Liver (tissue), 9 donors: Measurements from ENCODE around the gene DAPK2. TPM values are rescaled to one million over a fixed set of nuclear protein-coding genes. Genes with fewer than 3 reads are reported as not detected.

ENCODE experiments used
- DNase-seq: peaks from one replicate; pipeline ENCODE4 v3.0.0-alpha.2; 2017; ENCODE audit warnings: low spot score
- H3K27ac ChIP-seq, 2 donors: one replicate each; pipeline ENCODE4 v1.7.0; 2013; ENCODE audit warnings: inconsistent platforms in 2 of 2, low read length in 2 of 2, control low read depth in 1 of 2, low read depth in 1 of 2, mild to moderate bottlenecking in 1 of 2
- H3K27me3 ChIP-seq, 4 donors: one replicate each; pipeline versions ENCODE4 v1.6.1 to v1.7.0; 2013; ENCODE audit warnings: low read length in 3 of 4, inconsistent platforms in 1 of 4, mild to moderate bottlenecking in 1 of 4, moderate library complexity in 1 of 4; ENCODE audit not compliant: control insufficient read depth in 4 of 4, insufficient read depth in 4 of 4
- H3K36me3 ChIP-seq, 4 donors: one replicate each; pipeline versions ENCODE4 v1.6.1 to v1.7.0; 2013; ENCODE audit warnings: low read length in 3 of 4, mild to moderate bottlenecking in 3 of 4, low read depth in 1 of 4, moderate library complexity in 1 of 4; ENCODE audit not compliant: control insufficient read depth in 4 of 4, insufficient read depth in 3 of 4
- H3K4me1 ChIP-seq, 4 donors: one replicate each; pipeline versions ENCODE4 v1.6.1 to v1.7.0; 2013; ENCODE audit warnings: low read length in 3 of 4, mild to moderate bottlenecking in 3 of 4, moderate library complexity in 1 of 4; ENCODE audit not compliant: control insufficient read depth in 4 of 4, insufficient read depth in 4 of 4
- H3K4me3 ChIP-seq, 3 donors: one replicate each; pipeline versions ENCODE4 v1.6.1 to v1.7.0; 2013; ENCODE audit warnings: low read length in 3 of 3, control low read depth in 1 of 3, low read depth in 1 of 3, mild to moderate bottlenecking in 1 of 3
- H3K9ac ChIP-seq, 2 donors: one replicate each; pipeline ENCODE4 v1.7.0; 2013; ENCODE audit warnings: low read length in 2 of 2, mild to moderate bottlenecking in 2 of 2, moderate library complexity in 2 of 2, control low read depth in 1 of 2, low read depth in 1 of 2
- H3K9me3 ChIP-seq, 4 donors: one replicate each; pipeline versions ENCODE4 v1.6.1 to v1.7.0; 2013; ENCODE audit warnings: low read length in 3 of 4; ENCODE audit not compliant: control insufficient read depth in 4 of 4
- ATF3 ChIP-seq: IDR thresholded peaks from 2 replicates; pipeline ENCODE4 v1.6.1; 2016; ENCODE audit warnings: antibody characterized with exemption
- CTCF ChIP-seq: fragments of 150-350 bp; IDR thresholded peaks from 2 replicates; pipeline ENCODE4 v1.5.1; 2017; ENCODE audit warnings: improper control_type of control experiment, low read depth, low read length; ENCODE audit not compliant: missing input control
- EGR1 ChIP-seq, 2 donors: IDR thresholded peaks; 2 replicates each; pipeline ENCODE4 v1.6.1; 2016 to 2018; ENCODE audit warnings: antibody characterized with exemption in 2 of 2, low read depth in 2 of 2
- FOXA1 ChIP-seq: IDR thresholded peaks from 2 replicates; pipeline ENCODE4 v1.6.1; 2016; ENCODE audit warnings: antibody characterized with exemption
- FOXA2 ChIP-seq: IDR thresholded peaks from 2 replicates; pipeline ENCODE4 v1.6.1; 2016; ENCODE audit warnings: antibody characterized with exemption
- HNF4G ChIP-seq: IDR thresholded peaks from 2 replicates; pipeline ENCODE4 v1.6.1; 2016; ENCODE audit warnings: antibody characterized with exemption
- JUND ChIP-seq, 2 donors: IDR thresholded peaks; 2 replicates each; pipeline ENCODE4 v1.6.1; 2016; ENCODE audit warnings: antibody characterized with exemption in 2 of 2
- NR2F2 ChIP-seq: IDR thresholded peaks from 2 replicates; pipeline ENCODE4 v1.6.1; 2016; ENCODE audit warnings: antibody characterized with exemption
- RAD21 ChIP-seq, 2 donors: IDR thresholded peaks; 2 replicates each; pipeline ENCODE4 v1.6.1; 2016; ENCODE audit warnings: antibody characterized with exemption in 2 of 2, mild to moderate bottlenecking in 2 of 2
- REST ChIP-seq: IDR thresholded peaks from 2 replicates; pipeline ENCODE4 v1.6.1; 2016; ENCODE audit warnings: antibody characterized with exemption, mild to moderate bottlenecking
- RXRA ChIP-seq, 2 donors: IDR thresholded peaks; 2 replicates each; pipeline ENCODE4 v1.6.1; 2017 to 2018; ENCODE audit warnings: antibody characterized with exemption in 2 of 2, mild to moderate bottlenecking in 1 of 2
- SP1 ChIP-seq: IDR thresholded peaks from 2 replicates; pipeline ENCODE4 v1.6.1; 2018; ENCODE audit warnings: antibody characterized with exemption, mild to moderate bottlenecking
- TAF1 ChIP-seq: conservative IDR thresholded peaks from 2 replicates; pipeline ENCODE4 v1.6.1; 2016; ENCODE audit warnings: antibody characterized with exemption, mild to moderate bottlenecking
- YY1 ChIP-seq: IDR thresholded peaks from 2 replicates; pipeline ENCODE4 v1.6.1; 2016; ENCODE audit warnings: antibody characterized with exemption, mild to moderate bottlenecking
- ZBTB33 ChIP-seq: IDR thresholded peaks from 2 replicates; pipeline ENCODE4 v1.6.1; 2016; ENCODE audit warnings: antibody characterized with exemption
- WGBS: extraction: QIAGEN DNeasy Blood & Tissue Kit; methylation state at CpG from one replicate; pipeline ENCODE4 v1.1.7; 2013; 5-methylcytosine and 5-hydroxymethylcytosine counted together
- polyA plus RNA-seq, 2 donors: library from polyadenylated mRNA; stranded (reverse) in 1 of 2; unstranded in 1 of 2; fragments of 200-250 nt in 1 of 2; fragments of >200 nt in 1 of 2; fragmentation: Nextera tagmentation in 1 of 2; extraction: Ambion mirVana in 1 of 2; gene quantifications; one replicate each; pipeline versions ENCODE4 v1.2.1 to v1.2.3, GENCODE V29; 2013 to 2015
- total RNA-seq, 2 donors: library from RNA; depleted of rRNA; stranded (reverse); fragments of >200 nt; gene quantifications; one replicate each; pipeline ENCODE4 v1.2.3, GENCODE V29; 2014
- donor health status: healthy.
- donor health status: healthy.
- donor health status: healthy.
- donor health status: healthy.
- donor health status: healthy.

Gene DAPK2
- total and polyA plus RNA-seq, 4 donors = 1.0 to 3.6 (median 1.1) TPM

- peaks cover 0 to 8% (median 5%) of the 10 kb centered on the region in 4 donors for H3K4me1 ChIP-seq
- DNase-seq = no peak
- 94% methylated on average over 7 of the region's 7 CpGs for WGBS
Measured at GRCh38 chr15:63908281-63908680, 138.0 kb downstream of the DAPK2 start.

GRCh38 chr15:63907521-63907920 is 138.8 kb downstream of the DAPK2 start:
- Histone ChIP-seq H3K27me3 (no peaks in the 10 kb centered on the region), H3K4me3 (no peak overlapping the region), H3K9me3 (no peaks in the 10 kb centered on the region), H3K4me1 (peaks cover 0 to 11% (median 8%) of the 10 kb centered on the region in 4 donors), H3K36me3 (no peaks in the 10 kb centered on the region), H3K9ac (no peak overlapping the region), H3K27ac (no peak overlapping the region)
- 91% methylated on average over 8 of the region's 8 CpGs for WGBS
- no peak for TF ChIP-seq REST
- TF ChIP-seq ATF3 = no peak
- no peak for TF ChIP-seq ZBTB33
- TF ChIP-seq RAD21 (IDR thresholded peaks at IDR 0.05) = no peak
- TF ChIP-seq YY1 = no peak
- TF ChIP-seq EGR1 (IDR thresholded peaks at IDR 0.05; ENCODE audit: low read depth in 2 of 2) = no peak
- no peak for TF ChIP-seq SP1
- TF ChIP-seq FOXA2 = no peak
- no peak for DNase-seq

More at GRCh38 chr15:63908281-63908680, 138.0 kb downstream of the DAPK2 start:
- TF ChIP-seq HNF4G (no peak), CTCF (no peak), RXRA (IDR thresholded peaks at IDR 0.05) (no peak), TAF1 (no peak), JUND (IDR thresholded peaks at IDR 0.05) (no peak), NR2F2 (no peak), EGR1 (IDR thresholded peaks at IDR 0.05; ENCODE audit: low read depth in 2 of 2) (no peak), FOXA2 (no peak), FOXA1 (no peak), YY1 (no peak)
- Histone ChIP-seq H3K9ac (no peak overlapping the region), H3K27me3 (no peaks in the 10 kb centered on the region), H3K36me3 (no peaks in the 10 kb centered on the region), H3K4me3 (no peak overlapping the region), H3K9me3 (no peaks in the 10 kb centered on the region), H3K27ac (no peak overlapping the region)
